H9 (cell line): ENCODE data around the gene VSX1. TPM values are rescaled to one million over a fixed set of nuclear protein-coding genes. Genes with fewer than 3 reads are reported as not detected.

Source experiments
- DNase-seq: peaks from one replicate; pipeline ENCODE4 v3.0.0-alpha.2; 2017
- H2AFZ ChIP-seq: one replicate; pipeline ENCODE4 v1.6.1; 2013; ENCODE audit warnings: mild to moderate bottlenecking, low read length, control low read depth, moderate library complexity
- H2AK5ac ChIP-seq: 2 replicates; pipeline ENCODE4 v1.6.1; 2013; ENCODE audit warnings: low read length, control low read depth, mixed read lengths; ENCODE audit not compliant: insufficient read length
- H2BK120ac ChIP-seq: one replicate; pipeline ENCODE4 v1.6.1; 2013; ENCODE audit warnings: low read depth, mild to moderate bottlenecking, low read length, control low read depth, inconsistent platforms; ENCODE audit not compliant: poor library complexity, severe bottlenecking
- H2BK12ac ChIP-seq: 2 replicates; pipeline ENCODE4 v1.6.1; 2013; ENCODE audit warnings: low read length, control low read depth, mixed read lengths, low read depth; ENCODE audit not compliant: insufficient read length
- H2BK15ac ChIP-seq: 2 replicates; pipeline ENCODE4 v1.6.1; 2013; ENCODE audit warnings: low read depth, low read length, control low read depth
- H2BK20ac ChIP-seq: one replicate; pipeline ENCODE4 v1.6.1; 2013; ENCODE audit warnings: low read depth, mild to moderate bottlenecking, low read length, control low read depth, inconsistent platforms; ENCODE audit not compliant: poor library complexity, severe bottlenecking
- H2BK5ac ChIP-seq: 2 replicates; pipeline ENCODE4 v1.6.1; 2013; ENCODE audit warnings: low read length, control low read depth, mixed read lengths; ENCODE audit not compliant: insufficient read length
- H3K14ac ChIP-seq: 2 replicates; pipeline ENCODE4 v1.6.1; 2013; ENCODE audit warnings: low read length, control low read depth; ENCODE audit not compliant: insufficient read depth
- H3K18ac ChIP-seq: 2 replicates; pipeline ENCODE4 v1.6.1; 2013; ENCODE audit warnings: low read depth, mild to moderate bottlenecking, mixed read lengths, low read length, control low read depth; ENCODE audit not compliant: insufficient read length
- H3K23ac ChIP-seq: 2 replicates; pipeline ENCODE4 v1.6.1; 2013; ENCODE audit warnings: low read length, control low read depth, mixed read lengths, low read depth; ENCODE audit not compliant: insufficient read length
- H3K23me2 ChIP-seq: 2 replicates; pipeline ENCODE4 v1.6.1; 2013; ENCODE audit warnings: low read depth, mild to moderate bottlenecking, mixed read lengths, low read length, control low read depth; ENCODE audit not compliant: insufficient read length, poor library complexity, severe bottlenecking
- H3K27ac ChIP-seq: 2 replicates; pipeline ENCODE4 v1.5.1; 2013; ENCODE audit warnings: low read length, control low read depth, mixed read lengths, low read depth; ENCODE audit not compliant: insufficient read length
- H3K27me3 ChIP-seq: 2 replicates; pipeline ENCODE4 v1.6.1; 2013; ENCODE audit warnings: low read length, control low read depth, inconsistent platforms; ENCODE audit not compliant: insufficient read depth
- H3K4ac ChIP-seq: 2 replicates; pipeline ENCODE4 v1.6.1; 2013; ENCODE audit warnings: low read depth, mild to moderate bottlenecking, control low read depth, inconsistent platforms, low read length, moderate library complexity
- H3K4me1 ChIP-seq: 2 replicates; pipeline ENCODE4 v1.6.1; 2013; ENCODE audit warnings: low read length, control low read depth, inconsistent platforms; ENCODE audit not compliant: insufficient read depth
- H3K4me2 ChIP-seq: 2 replicates; pipeline ENCODE4 v1.6.1; 2013; ENCODE audit warnings: low read length, control low read depth, mixed read lengths; ENCODE audit not compliant: insufficient read length, insufficient read depth
- H3K56ac ChIP-seq: 2 replicates; pipeline ENCODE4 v1.6.1; 2013; ENCODE audit warnings: low read depth, mild to moderate bottlenecking, mixed read lengths, low read length, control low read depth; ENCODE audit not compliant: insufficient read length
- H3K79me1 ChIP-seq: 2 replicates; pipeline ENCODE4 v1.6.1; 2013; ENCODE audit warnings: low read depth, mild to moderate bottlenecking, moderate library complexity, low read length, control low read depth, inconsistent platforms; ENCODE audit not compliant: insufficient read depth, poor library complexity, severe bottlenecking
- H3K79me2 ChIP-seq: 2 replicates; pipeline ENCODE4 v1.6.1; 2013; ENCODE audit warnings: low read length, control low read depth, inconsistent platforms; ENCODE audit not compliant: insufficient read depth
- H3K9ac ChIP-seq: 2 replicates; pipeline ENCODE4 v1.6.1; 2013; ENCODE audit warnings: low read length, control low read depth, mixed read lengths; ENCODE audit not compliant: insufficient read length; ENCODE audit errors: extremely low read depth
- H3K9me3 ChIP-seq: one replicate; pipeline ENCODE4 v1.6.1; 2013; ENCODE audit warnings: low read depth, low read length, inconsistent platforms; ENCODE audit not compliant: control insufficient read depth
- H3T11ph ChIP-seq: one replicate; pipeline ENCODE4 v1.6.1; 2013; ENCODE audit warnings: mild to moderate bottlenecking, low read length, control low read depth, inconsistent platforms
- H4K20me1 ChIP-seq: one replicate; pipeline ENCODE4 v1.6.1; 2013; ENCODE audit not compliant: control insufficient read depth, insufficient read length, insufficient read depth
- H4K5ac ChIP-seq: 2 replicates; pipeline ENCODE4 v1.6.1; 2013; ENCODE audit warnings: low read depth, mild to moderate bottlenecking, mixed read lengths, low read length, control low read depth; ENCODE audit not compliant: insufficient read length
- H4K8ac ChIP-seq: replicated peaks from 2 replicates; pipeline ENCODE4 v1.6.1; 2013; ENCODE audit warnings: low read length, control low read depth, mixed read lengths, low read depth; ENCODE audit not compliant: insufficient read length
- H4K91ac ChIP-seq: 2 replicates; pipeline ENCODE4 v1.6.1; 2013; ENCODE audit warnings: low read depth, mild to moderate bottlenecking, moderate library complexity, mixed read lengths, low read length, control low read depth; ENCODE audit not compliant: insufficient read length
- H3K27ac Mint-ChIP-seq, 3 experiments: 2 replicates in 2 of 3; 3 replicates in 1 of 3; pipeline ENCODE4 v1.8.0; 2020 to 2021; ENCODE audit warnings: mixed read lengths in 3 of 3, mild to moderate bottlenecking in 1 of 3, moderate library complexity in 1 of 3
- H3K27me3 Mint-ChIP-seq: 2 replicates; pipeline ENCODE4 v1.8.0; 2021; ENCODE audit warnings: low read depth, mild to moderate bottlenecking, moderate library complexity, mixed read lengths
- H3K36me3 Mint-ChIP-seq, 3 experiments: 2 replicates in 2 of 3; 3 replicates in 1 of 3; pipeline ENCODE4 v1.8.0; 2020 to 2021; ENCODE audit warnings: low read depth in 3 of 3, mixed read lengths in 3 of 3; ENCODE audit not compliant: insufficient read depth in 1 of 3
- H3K4me1 Mint-ChIP-seq, 2 experiments: 2 replicates each; pipeline ENCODE4 v1.8.0; 2020; ENCODE audit warnings: mixed read lengths in 2 of 2
- H3K4me3 Mint-ChIP-seq, 2 experiments: 2 replicates in 1 of 2; 3 replicates in 1 of 2; pipeline ENCODE4 v1.8.0; 2020 to 2021; ENCODE audit warnings: mild to moderate bottlenecking in 2 of 2, mixed read lengths in 2 of 2, moderate library complexity in 1 of 2
- H3K9me3 Mint-ChIP-seq, 2 experiments: 2 replicates in 1 of 2; 3 replicates in 1 of 2; pipeline ENCODE4 v1.8.0; 2020; ENCODE audit warnings: mild to moderate bottlenecking in 2 of 2, mixed read lengths in 2 of 2, moderate library complexity in 1 of 2
- CTCF ChIP-seq: fragments of 200-600 bp; sonication (generic); conservative IDR thresholded peaks from 3 replicates; pipeline ENCODE4 v1.8.0; 2021; ENCODE audit warnings: antibody characterized with exemption, mild to moderate bottlenecking
- WGBS: extraction: QIAGEN DNeasy Blood & Tissue Kit; methylation state at CpG from one replicate; pipeline ENCODE4 v1.1.7; 2013; ENCODE audit warnings: missing lambda C conversion rate, low lambda C conversion rate, mixed read lengths; ENCODE audit not compliant: insufficient read length; ENCODE audit errors: extremely low coverage; 5-methylcytosine and 5-hydroxymethylcytosine counted together
- total RNA-seq: library from RNA; stranded (reverse); gene quantifications from 2 replicates; pipeline ENCODE4 v1.2.1, GENCODE V29; 2021

VSX1 gene
- total RNA-seq, 1 experiment from 2014 or later = not detected

- Histone ChIP-seq H2AFZ (no peak overlapping the region), H3K4ac (no peak overlapping the region), H3K23ac (no peak overlapping the region), H3K79me1 (no peaks in the 10 kb centered on the region), H3K27ac (no peak overlapping the region), H2BK12ac (no peak overlapping the region), H2BK5ac (no peak overlapping the region), H3K27me3 (peaks cover 8% of the 10 kb centered on the region; the same call in 1 of the 2 replicates), H3K9ac (no peak overlapping the region), H3T11ph (no peak overlapping the region), H4K91ac (no peak overlapping the region), H3K4me2 (no peak overlapping the region), H2AK5ac (no peak overlapping the region), H3K9me3 (no peaks in the 10 kb centered on the region), H3K56ac (no peak overlapping the region), H3K18ac (no peak overlapping the region), H4K20me1 (no peaks in the 10 kb centered on the region), H2BK20ac (no peak overlapping the region), H4K5ac (no peak overlapping the region), H4K8ac (no peak overlapping the region), H3K4me1 (no peaks in the 10 kb centered on the region), H3K79me2 (no peaks in the 10 kb centered on the region), H3K14ac (no peak overlapping the region), H2BK15ac (no peak overlapping the region), H3K23me2 (no peaks in the 10 kb centered on the region), H2BK120ac (no peak overlapping the region)
- Mint-ChIP-seq H3K27me3 (peaks cover 53% of the 10 kb centered on the region), H3K9me3 (no peaks in the 10 kb centered on the region), H3K36me3 (no peaks in the 10 kb centered on the region; a peak in 1 of 7 replicates), H3K27ac (peak overlapping the region in 1 of 3 experiments; percentile 63; a peak in 1 of 7 replicates), H3K4me1 (peaks cover 4 to 17% of the 10 kb centered on the region in 2 experiments; a peak in 3 of 4 replicates), H3K4me3 (no peak overlapping the region)
- no CpG with 5 or more reads among the region's 14 CpGs for WGBS
- TF ChIP-seq CTCF = no peak
- no peak for DNase-seq
Observed at GRCh38 chr20:25090492-25091429, 8.8 kb upstream of the VSX1 start.
